ENCODE results near the gene RAPGEF3. TPM values are rescaled to one million over a fixed set of nuclear protein-coding genes. Genes with fewer than 3 reads are reported as not detected.

Gene RAPGEF3
- total and polyA plus RNA-seq, 2 of the 8 experiments (the other 6 are each of a cell fraction or from before 2014, with no cell fraction given) = 5.0 to 9.4 TPM

- Histone ChIP-seq H3K23me2 (ENCODE audit: low read depth, low read length) (no peaks in the 10 kb centered on the region; the same call in 1 of the 2 replicates), H2BK120ac (replicated peaks; ENCODE audit: low read depth, low read length) (no peak overlapping the region), H2BK20ac (ENCODE audit: low read length) (no peak overlapping the region), H3K9ac (replicated peaks in 1 of 4; ENCODE audit: extremely low read depth in 1 of 4, low read depth in 3 of 4, low read length in 3 of 4) (no peak overlapping the region), H4K20me1 (replicated peaks in 1 of 2; ENCODE audit: control insufficient read depth in 1 of 2, insufficient read depth in 2 of 2, low read length in 2 of 2) (no peaks in the 10 kb centered on the region), H3K23ac (ENCODE audit: insufficient read length) (no peak overlapping the region), H3K4me1 (replicated peaks in 1 of 4; ENCODE audit: control insufficient read depth in 3 of 4, insufficient read depth in 4 of 4, low read length in 3 of 4) (peaks cover 0 to 10% (median 2%) of the 10 kb centered on the region in 4 experiments; a peak in 4 of 7 replicates), H2BK5ac (ENCODE audit: low read depth, low read length) (no peak overlapping the region), H3K79me1 (ENCODE audit: low read depth, low read length) (no peaks in the 10 kb centered on the region), H3K18ac (ENCODE audit: extremely low read depth, low read length) (no peak overlapping the region), H3K79me2 (ENCODE audit: control insufficient read depth in 1 of 2, insufficient read depth in 2 of 2, low read length in 2 of 2) (no peaks in the 10 kb centered on the region), H4K91ac (replicated peaks; ENCODE audit: insufficient read length, low read length) (no peak overlapping the region), H3K4me2 (ENCODE audit: insufficient read depth in 1 of 2, low read depth in 2 of 2, low read length in 2 of 2) (no peak overlapping the region), H3K4ac (replicated peaks; ENCODE audit: insufficient read length, low read depth, low read length) (no peak overlapping the region), H2AFZ (ENCODE audit: low read length) (no peak overlapping the region), H3K9me3 (ENCODE audit: insufficient read depth in 2 of 2, low read depth in 1 of 2, low read length in 1 of 2) (no peaks in the 10 kb centered on the region), H3K27ac (ENCODE audit: low read depth, low read length) (no peak overlapping the region), H2BK12ac (ENCODE audit: low read depth, low read length) (no peak overlapping the region), H3K27me3 (replicated peaks in 1 of 4; ENCODE audit: control insufficient read depth in 3 of 4, extremely low read depth in 1 of 4, insufficient read depth in 3 of 4, low read length in 3 of 4) (no peaks in the 10 kb centered on the region), H3K36me3 (ENCODE audit: control insufficient read depth in 2 of 4, insufficient read depth in 4 of 4, low read length in 3 of 4) (no peaks in the 10 kb centered on the region), H3K14ac (ENCODE audit: insufficient read length) (no peak overlapping the region), H4K8ac (ENCODE audit: extremely low read depth, insufficient read depth, low read length) (no peak overlapping the region), H4K5ac (ENCODE audit: insufficient read length, low read depth, low read length) (no peak overlapping the region), H2BK15ac (ENCODE audit: low read length) (no peak overlapping the region), H3K4me3 (ENCODE audit: extremely low read depth in 1 of 4, insufficient read depth in 2 of 4, low read depth in 3 of 4, low read length in 4 of 4) (no peak overlapping the region), H3K56ac (replicated peaks; ENCODE audit: insufficient read length, low read depth, low read length) (no peak overlapping the region), H2AK5ac (ENCODE audit: low read depth, low read length) (no peak overlapping the region)
- ChIA-PET CTCF (ENCODE audit: partially characterized antibody) (interaction anchor here (0.5 to 64.6 kb wide), 36 partner anchors 7 to 675 kb away, joined by 3 to 2442 read pairs (median 6); partner anchors contain the start of genes ENDOU, HDAC7, RAPGEF3 and SLC48A1), POLR2A (ENCODE audit: partially characterized antibody) (interaction anchor here (0.8 to 7.4 kb wide), 11 partner anchors 8 to 95 kb away, joined by 3 to 79 read pairs (median 8); partner anchors contain the start of genes RAPGEF3 and SLC48A1)
- DNase-seq (ENCODE audit: low read depth in 1 of 2, low spot score in 2 of 2) (peak in 1 of 2 experiments; percentile 97), FAIRE-seq (peak; percentile 92)
- 67% methylated on average over 7 of the region's 7 CpGs; no CpG with 5 or more reads in 1 of the 2 experiments for WGBS, 2 experiments (ENCODE audit: extremely low coverage in 1 of 2, insufficient coverage in 1 of 2, insufficient read length in 1 of 2, insufficient replicate concordance in 2 of 2, low coverage in 1 of 2, low lambda C conversion rate in 2 of 2, missing lambda C conversion rate in 1 of 2)
- TF ChIP-seq SIN3A (conservative IDR thresholded peaks at IDR 0.05 in 1 of 2, IDR thresholded peaks at IDR 0.05 in 1 of 2; ENCODE audit: low read depth in 1 of 2, low read length in 2 of 2) = 0 out of 4 replicates have a peak, but pooled peaks of 1 of the 2 experiments have one; percentile 26
- TF ChIP-seq TEAD4 (IDR thresholded peaks at IDR 0.05; ENCODE audit: low read depth, low read length) = no peak
- peak; percentile 61; the same call in 1 of the 2 replicates for TF ChIP-seq KDM1A (IDR thresholded peaks at IDR 0.05; ENCODE audit: borderline replicate concordance, low read length)
- no peak for TF ChIP-seq CHD1 (IDR thresholded peaks at IDR 0.05; ENCODE audit: low read depth, low read length)
- TF ChIP-seq USF2 (IDR thresholded peaks at IDR 0.05; ENCODE audit: low read length) = no peak
- no peak for TF ChIP-seq PHF8 (conservative IDR thresholded peaks at IDR 0.05; ENCODE audit: low read depth, low read length)
- 0 out of 2 replicates have a peak, but pooled peaks have one; percentile 62 for TF ChIP-seq GABPA (IDR thresholded peaks at IDR 0.05; ENCODE audit: borderline replicate concordance, insufficient read depth, low read length)
- peak in 1 of 2 experiments; percentile 51; a peak in 1 of 4 replicates for TF ChIP-seq HDAC2 (IDR thresholded peaks at IDR 0.05; ENCODE audit: borderline replicate concordance in 1 of 2, low read depth in 2 of 2, low read length in 2 of 2)
Observed at GRCh38 chr12:47742253-47742825, 16.3 kb downstream of the RAPGEF3 start.

Measured in H1 (cell line).